HepG2 (cell line): ENCODE measurements around the gene TOX4. TPM values are rescaled to one million over a fixed set of nuclear protein-coding genes. Genes with fewer than 3 reads are reported as not detected.

Experiments used
- BORCS8-MEF2B ChIP-seq: sonication (generic); formaldehyde crosslinking; IDR thresholded peaks from 2 replicates; pipeline ENCODE4 v1.8.0; 2022; ENCODE audit warnings: mild to moderate bottlenecking, missing genetic modification reagents
- BRD4 ChIP-seq: sonication (generic); formaldehyde crosslinking; IDR thresholded peaks from 2 replicates; pipeline ENCODE4 v1.4.0; 2020; ENCODE audit warnings: missing genetic modification reagents
- CHD4 ChIP-seq: fragments of 200-600 bp; sonication (generic); IDR thresholded peaks from 2 replicates; pipeline ENCODE4 v1.7.0; 2017; ENCODE audit warnings: mild to moderate bottlenecking, low read length, borderline replicate concordance
- ETV6 ChIP-seq: sonication (generic); formaldehyde crosslinking; conservative IDR thresholded peaks from 2 replicates; pipeline ENCODE4 v1.4.0; 2020; ENCODE audit warnings: missing genetic modification reagents
- FOXA3 ChIP-seq: IDR thresholded peaks from 2 replicates; pipeline ENCODE4 v1.6.1; 2016; ENCODE audit warnings: missing genetic modification reagents, missing compliant biosample characterization
- FOXO4 ChIP-seq: sonication (generic); formaldehyde crosslinking; conservative IDR thresholded peaks from 2 replicates; pipeline ENCODE4 v1.8.1; 2023; ENCODE audit warnings: missing genetic modification reagents
- HHEX ChIP-seq: IDR thresholded peaks from 2 replicates; pipeline ENCODE4 v1.6.1; 2016; ENCODE audit warnings: control low read depth
- HNRNPUL1 ChIP-seq: fragments of 200-400 bp; formaldehyde crosslinking; IDR thresholded peaks from 2 replicates; pipeline ENCODE4 v1.6.1; 2017; ENCODE audit warnings: low read depth, mild to moderate bottlenecking, low read length, moderate library complexity
- KLF16 ChIP-seq, 2 experiments: sonication (generic) in 1 of 2; formaldehyde crosslinking in 1 of 2; IDR thresholded peaks; 2 replicates each; pipeline versions ENCODE4 v1.6.1 to v1.8.0; 2016 to 2023; ENCODE audit warnings: missing genetic modification reagents in 2 of 2, missing compliant biosample characterization in 1 of 2
- MTF2 ChIP-seq: sonication (generic); formaldehyde crosslinking; IDR thresholded peaks from 2 replicates; pipeline ENCODE4 v1.5.0; 2020; ENCODE audit warnings: missing genetic modification reagents, borderline replicate concordance
- POLR2A ChIP-seq, 2 experiments: IDR thresholded peaks; 2 replicates each; pipeline ENCODE4 v1.6.1; 2011; ENCODE audit warnings: low read depth in 2 of 2, low read length in 2 of 2, mild to moderate bottlenecking in 1 of 2, moderate library complexity in 1 of 2; ENCODE audit not compliant: insufficient read depth in 1 of 2
- RXRB ChIP-seq: IDR thresholded peaks from 2 replicates; pipeline ENCODE4 v1.6.1; 2016; ENCODE audit warnings: borderline replicate concordance, missing genetic modification reagents, missing compliant biosample characterization
- SAP130 ChIP-seq: IDR thresholded peaks from 2 replicates; pipeline ENCODE4 v1.6.1; 2016; ENCODE audit warnings: low read depth
- SOX13 ChIP-seq, 3 experiments: fragments of 450-650 bp in 1 of 3; sonication (generic) in 1 of 3; formaldehyde crosslinking in 1 of 3; IDR thresholded peaks in 2 of 3; conservative IDR thresholded peaks in 1 of 3; 2 replicates each; pipeline versions ENCODE4 v1.5.0 to v1.6.1; 2016 to 2020; ENCODE audit warnings: antibody characterized with exemption in 1 of 3, mild to moderate bottlenecking in 1 of 3, missing compliant biosample characterization in 1 of 3, missing genetic modification reagents in 1 of 3, moderate library complexity in 1 of 3
- TGIF2 ChIP-seq: IDR thresholded peaks from 2 replicates; pipeline ENCODE4 v1.6.1; 2016; ENCODE audit warnings: control low read depth, missing compliant biosample characterization
- ZBTB3 ChIP-seq: sonication (generic); formaldehyde crosslinking; IDR thresholded peaks from 2 replicates; pipeline ENCODE4 v1.4.0; 2020; ENCODE audit warnings: low read depth, mild to moderate bottlenecking, moderate library complexity, missing genetic modification reagents, borderline replicate concordance
- ZBTB43 ChIP-seq: sonication (generic); formaldehyde crosslinking; conservative IDR thresholded peaks from 2 replicates; pipeline ENCODE4 v1.4.0; 2020; ENCODE audit warnings: missing genetic modification reagents
- ZNF335 ChIP-seq: sonication (generic); formaldehyde crosslinking; IDR thresholded peaks from 2 replicates; pipeline ENCODE4 v1.4.0; 2020; ENCODE audit warnings: missing genetic modification reagents
- ZNF564 ChIP-seq: sonication (generic); formaldehyde crosslinking; IDR thresholded peaks from 2 replicates; pipeline ENCODE4 v1.8.1; 2023; ENCODE audit warnings: mild to moderate bottlenecking, missing genetic modification reagents
- ZNF652 ChIP-seq: IDR thresholded peaks from 2 replicates; pipeline ENCODE4 v1.6.1; 2016; ENCODE audit warnings: low read depth, borderline replicate concordance
- ZNF724P ChIP-seq: sonication (generic); formaldehyde crosslinking; IDR thresholded peaks from 2 replicates; pipeline ENCODE4 v1.8.0; 2022; ENCODE audit warnings: missing genetic modification reagents, borderline replicate concordance
- ZNF747 ChIP-seq: sonication (generic); formaldehyde crosslinking; IDR thresholded peaks from 2 replicates; pipeline ENCODE4 v1.8.1; 2023; ENCODE audit warnings: missing genetic modification reagents, mild to moderate bottlenecking, borderline replicate concordance
- ZNF850 ChIP-seq: sonication (generic); formaldehyde crosslinking; conservative IDR thresholded peaks from 2 replicates; pipeline ENCODE4 v1.9.0; 2021; ENCODE audit warnings: mild to moderate bottlenecking, missing genetic modification reagents
- ZNF879 ChIP-seq: sonication (generic); formaldehyde crosslinking; IDR thresholded peaks from 2 replicates; pipeline ENCODE4 v1.8.1; 2023; ENCODE audit warnings: missing genetic modification reagents
- polyA plus RNA-seq, 8 experiments: library from polyadenylated mRNA; depleted of rRNA in 3 of 8; stranded (reverse) in 7 of 8; unstranded in 1 of 8; fragments of >200 nt; fragmentation: Illumina TruSeq in 4 of 8; extraction: Trizol in 4 of 8; gene quantifications; 2 replicates each; pipeline versions ENCODE4 v1.2.1 to v1.2.3, GENCODE V29; 2011 to 2016; ENCODE audit warnings: low read depth in 4 of 8, missing spikeins in 1 of 8, mixed read lengths in 1 of 8; ENCODE audit not compliant: insufficient read depth in 1 of 8
- total RNA-seq, 5 experiments: library from RNA; depleted of rRNA; stranded (reverse); fragments of >200 nt; fragmentation: Illumina TruSeq; extraction: Trizol; gene quantifications; 2 replicates each; pipeline ENCODE4 v1.2.3, GENCODE V29; 2016; ENCODE audit warnings: low read depth in 1 of 5
- TF ChIP-seq, protein P1 (sequence below): sonication (generic); formaldehyde crosslinking; IDR thresholded peaks from 2 replicates; pipeline ENCODE4 v1.8.1; 2023; ENCODE audit warnings: mild to moderate bottlenecking, missing genetic modification reagents
- TF ChIP-seq, protein P2 (sequence below): IDR thresholded peaks from 2 replicates; pipeline ENCODE4 v1.6.1; 2016; ENCODE audit warnings: missing biosample characterization, missing genetic modification reagents, low read depth

TOX4 gene
- total and polyA plus RNA-seq, 2 of the 13 experiments (the other 11 are each of a cell fraction or from before 2014, with no cell fraction given), result 71.8 to 163 TPM

DNA sequence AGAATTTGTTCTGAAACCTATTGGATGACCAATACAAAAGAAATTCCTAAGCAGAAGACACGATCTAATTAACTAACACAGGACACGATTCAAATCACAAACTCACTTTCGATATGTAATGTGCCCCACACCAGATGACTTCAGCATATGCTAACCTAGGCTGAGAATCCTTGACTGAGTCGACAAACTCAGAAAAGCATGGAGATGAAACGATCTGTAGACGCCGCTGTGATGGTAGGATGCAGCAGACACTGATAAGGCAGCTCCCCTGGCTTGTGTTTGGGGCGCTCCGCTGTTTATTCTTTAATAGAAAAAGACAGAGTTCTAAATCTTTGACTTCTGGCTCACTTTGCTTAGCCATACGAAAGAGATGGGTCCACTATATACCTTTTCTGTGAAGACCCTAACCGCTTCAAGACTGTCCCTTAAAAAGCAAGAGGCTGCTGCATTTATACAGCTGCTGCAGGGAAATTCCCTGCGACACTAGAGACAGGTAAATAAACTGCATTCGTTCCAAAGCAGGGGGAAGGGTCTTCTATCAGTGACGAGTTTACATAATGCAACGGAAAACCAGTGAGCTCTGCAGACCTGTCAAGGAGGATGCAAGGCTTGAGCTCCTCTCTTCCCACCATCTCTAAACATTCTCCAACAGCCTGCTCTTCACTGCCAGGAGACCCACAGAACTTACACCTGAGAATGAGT is 22.0 kb upstream of the TOX4 start (continued):
- TF ChIP-seq, protein P1, sequence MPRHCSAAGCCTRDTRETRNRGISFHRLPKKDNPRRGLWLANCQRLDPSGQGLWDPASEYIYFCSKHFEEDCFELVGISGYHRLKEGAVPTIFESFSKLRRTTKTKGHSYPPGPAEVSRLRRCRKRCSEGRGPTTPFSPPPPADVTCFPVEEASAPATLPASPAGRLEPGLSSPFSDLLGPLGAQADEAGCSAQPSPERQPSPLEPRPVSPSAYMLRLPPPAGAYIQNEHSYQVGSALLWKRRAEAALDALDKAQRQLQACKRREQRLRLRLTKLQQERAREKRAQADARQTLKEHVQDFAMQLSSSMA (CRISPR knock-in tag), result 0 out of 2 replicates have a peak, but pooled peaks have one; percentile 51
- no peak for TF ChIP-seq ZBTB43
- no peak for TF ChIP-seq ZNF747 (CRISPR knock-in tag)
- 0 out of 2 replicates have a peak, but pooled peaks have one; percentile 6 for TF ChIP-seq ZBTB3
- no peak for TF ChIP-seq ZNF652
- no peak for TF ChIP-seq SOX13 (IDR thresholded peaks at IDR 0.05)
- TF ChIP-seq SOX13 (CRISPR knock-in tag; conservative IDR thresholded peaks at IDR 0.05 in 1 of 2, IDR thresholded peaks at IDR 0.05 in 1 of 2), result no peak
- no peak for TF ChIP-seq FOXA3 (CRISPR knock-in tag)
- no peak for TF ChIP-seq POLR2A (IDR thresholded peaks at IDR 0.05; ENCODE audit: insufficient read depth in 1 of 2, low read depth in 2 of 2, low read length in 2 of 2)
- 0 out of 2 replicates have a peak, but pooled peaks have one; percentile 61 for TF ChIP-seq ZNF879
- TF ChIP-seq BRD4, result no peak
- no peak for TF ChIP-seq ZNF724P (CRISPR knock-in tag)
- TF ChIP-seq MTF2, result no peak
- TF ChIP-seq HNRNPUL1, result no peak
- TF ChIP-seq, protein P2, sequence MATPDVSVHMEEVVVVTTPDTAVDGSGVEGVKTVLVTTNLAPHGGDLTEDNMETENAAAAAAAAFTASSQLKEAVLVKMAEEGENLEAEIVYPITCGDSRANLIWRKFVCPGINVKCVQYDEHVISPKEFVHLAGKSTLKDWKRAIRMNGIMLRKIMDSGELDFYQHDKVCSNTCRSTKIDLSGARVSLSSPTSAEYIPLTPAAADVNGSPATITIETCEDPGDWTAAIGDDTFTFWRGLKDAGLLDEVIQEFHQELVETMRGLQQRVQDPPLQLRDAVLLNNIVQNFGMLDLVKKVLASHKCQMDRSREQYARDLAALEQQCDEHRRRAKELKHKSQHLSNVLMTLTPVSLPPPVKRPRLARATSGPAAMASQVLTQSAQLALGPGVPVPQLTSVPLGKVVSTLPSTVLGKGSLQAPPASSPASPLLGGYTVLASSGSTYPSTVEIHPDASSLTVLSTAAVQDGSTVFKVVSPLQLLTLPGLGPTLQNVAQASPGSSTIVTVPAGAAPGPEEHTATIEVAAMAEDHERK (CRISPR knock-in tag), result no peak
- TF ChIP-seq ZNF850, result no peak
- TF ChIP-seq BORCS8-MEF2B (CRISPR knock-in tag), result no peak
- no peak for TF ChIP-seq ETV6
- TF ChIP-seq TGIF2 (CRISPR knock-in tag), result peak; percentile 27; the same call in 1 of the 2 replicates
- TF ChIP-seq HHEX (CRISPR knock-in tag), result 0 out of 2 replicates have a peak, but pooled peaks have one; percentile 36
- TF ChIP-seq KLF16 (CRISPR knock-in tag; IDR thresholded peaks at IDR 0.05), result no peak
- peak; percentile 20; the same call in 1 of the 2 replicates for TF ChIP-seq SAP130 (CRISPR knock-in tag)
- 0 out of 2 replicates have a peak, but pooled peaks have one; percentile 9 for TF ChIP-seq RXRB (CRISPR knock-in tag)
- peak; percentile 36; the same call in 1 of the 2 replicates for TF ChIP-seq ZNF335 (CRISPR knock-in tag)
- TF ChIP-seq CHD4, result 0 out of 2 replicates have a peak, but pooled peaks have one; percentile 8
- TF ChIP-seq FOXO4 (CRISPR knock-in tag), result no peak
- no peak for TF ChIP-seq ZNF564 (CRISPR knock-in tag)
